ENCODE data around the gene RALBP1.

DNA sequence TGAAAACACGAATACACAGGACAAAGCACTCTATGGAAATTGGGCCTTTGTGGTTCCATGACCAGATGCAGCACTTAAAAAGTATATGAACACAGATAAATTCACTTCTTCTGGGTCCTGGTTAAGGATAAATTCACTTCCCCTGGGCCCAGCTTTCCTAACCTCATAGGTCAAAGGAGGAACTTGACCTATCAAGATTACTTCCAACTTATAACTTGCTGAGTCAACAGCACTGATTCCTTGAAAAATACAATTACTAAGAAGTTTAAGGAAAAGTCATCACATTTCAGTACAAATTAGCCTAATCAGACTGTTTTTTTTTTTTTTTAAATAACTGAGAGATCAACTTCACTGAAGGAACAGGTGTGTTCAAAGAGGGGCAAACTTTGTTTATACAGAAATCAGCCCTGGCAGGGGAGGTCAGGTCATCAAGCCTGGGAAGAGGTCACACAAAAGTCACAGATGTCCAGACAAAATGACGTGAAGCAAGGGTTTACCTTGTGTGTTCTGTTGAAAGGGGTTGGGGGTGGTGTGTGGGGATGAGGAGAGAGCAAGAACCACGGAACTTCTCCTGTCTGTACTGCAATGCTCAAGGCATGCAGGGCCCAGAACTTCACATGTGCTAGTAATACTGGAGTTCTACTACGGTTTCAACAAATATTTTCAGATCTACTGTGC is 83.2 kb downstream of the RALBP1 start:
- TF ChIP-seq POLR2A (IDR thresholded peaks at IDR 0.05), result no peak
- TF ChIP-seq, protein P1, sequence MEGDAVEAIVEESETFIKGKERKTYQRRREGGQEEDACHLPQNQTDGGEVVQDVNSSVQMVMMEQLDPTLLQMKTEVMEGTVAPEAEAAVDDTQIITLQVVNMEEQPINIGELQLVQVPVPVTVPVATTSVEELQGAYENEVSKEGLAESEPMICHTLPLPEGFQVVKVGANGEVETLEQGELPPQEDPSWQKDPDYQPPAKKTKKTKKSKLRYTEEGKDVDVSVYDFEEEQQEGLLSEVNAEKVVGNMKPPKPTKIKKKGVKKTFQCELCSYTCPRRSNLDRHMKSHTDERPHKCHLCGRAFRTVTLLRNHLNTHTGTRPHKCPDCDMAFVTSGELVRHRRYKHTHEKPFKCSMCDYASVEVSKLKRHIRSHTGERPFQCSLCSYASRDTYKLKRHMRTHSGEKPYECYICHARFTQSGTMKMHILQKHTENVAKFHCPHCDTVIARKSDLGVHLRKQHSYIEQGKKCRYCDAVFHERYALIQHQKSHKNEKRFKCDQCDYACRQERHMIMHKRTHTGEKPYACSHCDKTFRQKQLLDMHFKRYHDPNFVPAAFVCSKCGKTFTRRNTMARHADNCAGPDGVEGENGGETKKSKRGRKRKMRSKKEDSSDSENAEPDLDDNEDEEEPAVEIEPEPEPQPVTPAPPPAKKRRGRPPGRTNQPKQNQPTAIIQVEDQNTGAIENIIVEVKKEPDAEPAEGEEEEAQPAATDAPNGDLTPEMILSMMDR (IDR thresholded peaks at IDR 0.05), result no peak

Data from adrenal gland (tissue), 5 donors.